RWPE1 (cell line): ENCODE measurements around the gene C1orf35.

Source experiments
- CTCF ChIA-PET: fragments of 350-600 bp; sonication (Branson Sonifier 250); formaldehyde crosslinking; extraction: SDS; loops from one replicate; lab custom pipeline; 2021; lab: Yijun Ruan, JAX
- POLR2A ChIA-PET: fragments of 400-600 bp; formaldehyde crosslinking; extraction: SDS; loops from one replicate; lab custom pipeline; 2020; ENCODE audit warnings: antibody characterized with exemption; ENCODE audit not compliant: low non-redundant PET; lab: Yijun Ruan, JAX
- DNase-seq: peaks from one replicate; pipeline ENCODE4 v3.0.0; 2012; ENCODE audit warnings: low spot score
- H3K27ac ChIP-seq: fragments of 450-650 bp; 2 replicates; pipeline ENCODE4 v1.5.1; 2017
- TF ChIP-seq, protein P1 (sequence below): fragments of 450-650 bp; conservative IDR thresholded peaks from 2 replicates; pipeline ENCODE4 v1.5.1; 2017; ENCODE audit warnings: low read depth, mild to moderate bottlenecking

Gene C1orf35

DNA sequence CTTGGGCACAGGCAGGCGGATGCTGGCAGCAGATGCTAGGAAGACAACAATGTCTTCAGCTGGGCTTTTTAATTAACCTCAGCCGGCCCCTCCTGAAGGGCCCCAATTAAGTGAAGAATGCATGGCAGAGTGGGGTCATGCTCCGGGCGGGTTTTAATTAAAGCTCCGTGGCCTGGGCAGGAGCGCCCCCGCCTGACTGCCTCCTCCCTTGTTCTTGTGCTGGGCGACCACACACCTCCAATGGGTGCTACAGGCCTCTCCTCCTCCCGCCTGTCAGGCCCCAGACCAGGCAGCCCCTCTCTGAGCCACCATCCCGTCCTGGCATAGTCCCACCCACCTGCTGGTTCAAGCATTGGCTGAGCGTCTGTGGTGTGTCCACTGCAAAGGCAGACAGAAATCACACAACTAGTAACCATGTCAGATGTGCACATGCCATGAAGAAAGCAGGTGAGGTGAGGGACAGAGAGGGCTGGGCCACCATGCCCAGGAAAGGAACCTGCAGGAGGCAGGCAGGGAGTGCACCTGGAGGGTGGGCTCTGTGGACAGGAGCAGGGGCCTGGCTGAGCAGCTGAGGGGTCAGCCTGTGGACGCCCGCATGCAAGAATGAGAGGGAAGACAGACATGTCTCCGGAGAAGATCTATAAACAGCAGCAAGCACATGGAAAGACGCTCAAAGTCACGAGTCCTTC, 29.1 kb downstream of the C1orf35 start:
- CTCF ChIA-PET, result interaction anchor here (0.7 to 2.0 kb wide), 13 partner anchors 23 to 302 kb away, joined by 3 to 15 read pairs (median 3); partner anchors contain the start of gene WNT3A

GRCh38 chr1:228073061-228073856, 29.9 kb downstream of the C1orf35 start:
- no peak overlapping the region for H3K27ac ChIP-seq
- TF ChIP-seq, protein P1, sequence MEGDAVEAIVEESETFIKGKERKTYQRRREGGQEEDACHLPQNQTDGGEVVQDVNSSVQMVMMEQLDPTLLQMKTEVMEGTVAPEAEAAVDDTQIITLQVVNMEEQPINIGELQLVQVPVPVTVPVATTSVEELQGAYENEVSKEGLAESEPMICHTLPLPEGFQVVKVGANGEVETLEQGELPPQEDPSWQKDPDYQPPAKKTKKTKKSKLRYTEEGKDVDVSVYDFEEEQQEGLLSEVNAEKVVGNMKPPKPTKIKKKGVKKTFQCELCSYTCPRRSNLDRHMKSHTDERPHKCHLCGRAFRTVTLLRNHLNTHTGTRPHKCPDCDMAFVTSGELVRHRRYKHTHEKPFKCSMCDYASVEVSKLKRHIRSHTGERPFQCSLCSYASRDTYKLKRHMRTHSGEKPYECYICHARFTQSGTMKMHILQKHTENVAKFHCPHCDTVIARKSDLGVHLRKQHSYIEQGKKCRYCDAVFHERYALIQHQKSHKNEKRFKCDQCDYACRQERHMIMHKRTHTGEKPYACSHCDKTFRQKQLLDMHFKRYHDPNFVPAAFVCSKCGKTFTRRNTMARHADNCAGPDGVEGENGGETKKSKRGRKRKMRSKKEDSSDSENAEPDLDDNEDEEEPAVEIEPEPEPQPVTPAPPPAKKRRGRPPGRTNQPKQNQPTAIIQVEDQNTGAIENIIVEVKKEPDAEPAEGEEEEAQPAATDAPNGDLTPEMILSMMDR, result no peak
- DNase-seq, result no peak
- CTCF ChIA-PET, result interaction anchor here (0.6 to 2.0 kb wide), 12 partner anchors 22 to 1257 kb away, joined by 3 to 15 read pairs (median 4); partner anchors contain the start of gene WNT3A
- POLR2A ChIA-PET, result no interaction called here

More for the DNA sequence above, 29.1 kb downstream of the C1orf35 start:
- H3K27ac ChIP-seq, result no peak overlapping the region
- POLR2A ChIA-PET, result no interaction called here
- no peak for DNase-seq
- TF ChIP-seq, protein P1, result peak; percentile 49

GRCh38 chr1:228072658-228073043, 30.5 kb downstream of the C1orf35 start:
- ChIA-PET POLR2A (no interaction called here), CTCF (interaction anchor here (1.5 kb wide), 1 partner anchor 36 kb away, joined by 3 read pairs; no protein-coding TSS in a partner anchor)
- H3K27ac ChIP-seq, result no peak overlapping the region
- TF ChIP-seq, protein P1, result no peak
- DNase-seq, result no peak

DNA sequence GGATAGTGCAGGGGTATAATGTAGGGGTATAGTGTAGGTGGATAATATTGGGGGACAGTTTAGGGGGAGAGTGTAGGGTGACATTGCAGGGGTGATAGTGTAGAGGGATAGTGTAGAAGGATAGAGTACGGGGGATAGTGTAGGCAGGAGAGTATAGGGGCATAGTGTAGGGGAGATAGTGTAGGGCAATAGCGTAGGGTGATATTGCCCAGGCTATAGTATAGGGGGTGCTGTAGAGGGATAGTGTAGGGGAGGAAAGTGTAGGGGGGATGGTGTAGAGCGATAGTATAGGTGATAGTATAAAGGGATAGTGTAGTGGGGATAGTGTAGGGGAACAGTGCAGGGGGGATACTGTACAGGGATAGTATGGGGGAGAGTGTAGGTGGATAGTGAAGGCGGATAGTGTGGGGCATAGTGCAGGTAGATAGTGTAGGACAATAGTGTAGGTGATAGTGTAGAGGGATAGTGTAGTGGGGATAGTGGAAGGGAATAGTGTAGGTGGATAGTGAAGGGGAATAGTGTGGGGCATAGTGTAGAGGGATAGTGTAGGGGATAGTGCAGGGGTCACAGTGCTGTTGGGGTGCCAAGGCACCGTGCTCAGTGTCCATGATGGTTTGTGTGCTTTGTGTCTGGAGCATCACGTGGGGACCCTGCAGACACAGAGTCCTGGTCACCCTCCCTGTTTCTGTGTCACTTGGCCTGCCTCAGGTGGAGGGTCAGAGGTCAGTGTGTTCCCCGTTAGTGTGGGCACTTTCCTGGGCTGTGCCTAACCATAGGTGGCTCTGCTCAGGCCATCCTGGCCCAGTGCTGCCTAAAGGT, 31.1 kb downstream of the C1orf35 start:
- no peak for DNase-seq
- CTCF ChIA-PET, result interaction anchor here (1.5 kb wide), 1 partner anchor 36 kb away, joined by 3 read pairs; no protein-coding TSS in a partner anchor
- TF ChIP-seq, protein P1, result no peak
- no peak overlapping the region for H3K27ac ChIP-seq
- POLR2A ChIA-PET, result no interaction called here

- no peak overlapping the region for H3K27ac ChIP-seq
- CTCF ChIA-PET, result no interaction called here
- POLR2A ChIA-PET, result no interaction called here
- TF ChIP-seq, protein P1, result no peak
- DNase-seq, result no peak
These were observed 32.3 kb downstream of the C1orf35 start for GRCh38 chr1:228070851-228071250.

DNA sequence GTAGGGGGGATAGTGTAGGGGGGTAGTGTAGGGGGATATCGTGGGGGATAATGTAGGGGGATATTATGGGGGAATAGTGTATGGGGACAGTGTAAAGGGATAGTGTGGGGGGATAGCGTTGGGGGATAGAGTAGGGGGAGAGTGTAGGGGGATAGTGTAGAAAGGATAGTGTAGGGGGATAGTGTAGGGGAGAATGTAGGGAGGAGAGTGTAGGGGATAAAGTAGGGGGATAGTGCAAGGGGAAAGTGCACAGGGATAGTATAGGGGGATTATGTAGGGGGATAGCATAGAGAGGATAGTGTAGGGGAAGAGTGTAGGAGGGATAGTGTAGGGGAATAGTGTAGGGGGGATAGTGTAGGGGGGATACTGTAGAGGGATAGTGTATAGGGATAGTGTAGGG, 33.0 kb downstream of the C1orf35 start:
- ChIA-PET CTCF (no interaction called here), POLR2A (no interaction called here)
- DNase-seq, result no peak
- TF ChIP-seq, protein P1, result no peak
- H3K27ac ChIP-seq, result no peak overlapping the region
